ENCODE data around the gene SLC8A1.

Gene SLC8A1

DNA sequence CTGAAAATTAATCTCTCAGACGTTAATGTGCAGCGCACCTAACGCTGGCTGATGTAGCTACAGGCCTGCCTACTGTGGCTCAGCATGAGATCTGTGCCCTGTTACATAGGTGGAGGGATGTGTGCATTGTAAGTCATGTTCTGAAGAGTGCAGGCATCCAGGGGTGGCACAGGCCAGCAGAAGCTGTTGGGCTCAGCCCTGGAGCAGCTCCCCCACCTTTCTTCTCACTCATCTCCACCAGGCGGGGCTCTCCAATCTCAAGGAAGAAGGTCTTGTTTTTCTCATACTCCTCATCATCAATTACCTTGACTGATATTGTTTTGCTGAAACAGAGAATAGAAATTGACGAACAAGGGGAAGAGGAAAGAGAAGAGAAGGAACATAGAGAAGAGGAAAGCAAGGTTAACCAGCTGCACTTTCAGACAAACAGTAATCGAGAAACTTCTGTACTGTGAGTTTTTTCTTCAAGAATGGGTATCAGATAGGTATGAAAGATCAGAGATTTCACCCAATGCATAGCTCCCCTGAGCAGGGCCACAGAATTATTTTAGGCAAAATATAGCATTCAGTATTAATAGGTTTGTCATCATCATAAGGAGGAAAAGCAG is 273.6 kb downstream of the SLC8A1 start:
- FAIRE-seq, result no peak

DNA sequence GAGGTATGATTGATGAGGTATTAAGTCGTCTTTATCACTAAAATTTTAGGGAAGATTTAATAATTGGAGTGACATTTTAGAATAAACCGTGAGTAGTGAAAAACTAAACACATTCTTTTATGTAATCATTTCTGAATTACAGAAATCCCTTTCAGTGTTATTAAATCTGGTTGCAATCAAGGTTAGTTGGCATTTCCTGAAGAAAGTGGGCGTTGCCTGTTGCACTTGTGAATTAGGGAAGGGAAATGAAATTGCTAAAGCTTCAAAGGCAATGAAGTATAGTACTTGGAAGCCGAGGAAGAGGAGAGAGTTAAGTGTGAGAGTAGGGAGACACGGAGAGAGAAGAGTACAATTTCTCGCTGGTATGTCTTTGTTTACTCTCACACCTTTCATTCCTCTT is 274.5 kb downstream of the SLC8A1 start:
- no peak for FAIRE-seq

DNA sequence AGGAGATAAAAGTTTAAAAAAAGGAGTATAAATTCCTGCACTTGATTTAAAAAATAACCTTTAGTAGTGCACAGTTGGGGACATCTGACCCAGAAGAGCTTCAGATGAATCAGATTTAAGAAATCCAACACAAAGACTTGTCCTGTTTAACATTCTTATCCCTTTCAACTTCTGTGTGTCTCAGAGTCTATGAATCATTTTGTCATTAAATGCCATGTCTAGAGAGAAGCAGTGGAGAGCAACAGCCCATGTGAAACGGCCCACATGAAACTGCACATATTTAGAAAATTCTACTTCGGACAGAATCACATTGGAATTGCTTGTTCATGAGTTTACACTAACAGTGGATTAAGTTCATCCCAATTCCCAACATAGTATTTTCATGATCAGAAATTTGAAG is 278.6 kb downstream of the SLC8A1 start:
- FAIRE-seq, result no peak

DNA sequence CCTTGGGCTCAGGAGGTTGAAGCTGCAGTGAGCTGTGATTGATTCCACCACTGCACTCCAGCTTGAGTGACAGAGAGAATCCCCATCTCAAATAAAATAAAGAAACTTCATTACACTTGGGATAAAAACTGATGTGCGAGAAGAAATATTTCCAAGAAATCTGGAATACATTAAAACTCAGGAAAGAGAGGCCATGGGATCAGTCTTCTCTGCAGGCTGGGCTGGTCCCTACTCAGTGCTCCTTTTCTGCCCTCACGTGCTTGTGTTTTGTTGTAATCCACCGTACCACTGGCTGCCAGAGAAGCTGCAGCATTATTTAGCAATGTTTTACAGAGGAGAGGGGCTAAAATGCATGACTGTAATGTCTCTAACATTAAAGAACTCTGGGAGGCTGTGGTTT is 282.0 kb downstream of the SLC8A1 start:
- FAIRE-seq, result no peak

DNA sequence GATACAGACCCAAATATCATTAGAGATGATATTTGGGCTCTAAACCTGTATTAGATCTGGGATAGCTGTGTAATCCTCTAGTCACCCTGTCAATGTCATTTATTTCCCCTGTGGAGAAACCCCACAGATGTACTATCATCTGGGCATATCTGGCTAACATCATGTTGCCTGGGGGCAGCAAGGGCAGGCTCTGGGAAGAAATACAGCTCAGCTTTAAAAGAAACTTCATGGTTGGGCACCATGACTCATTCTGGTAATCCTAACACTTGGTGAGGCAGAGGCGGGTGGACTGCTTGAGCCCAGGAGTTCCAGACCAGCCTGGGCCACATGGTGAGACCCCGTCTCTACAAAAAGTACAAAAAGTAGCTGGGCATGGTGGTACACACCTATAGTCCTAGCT is 282.5 kb downstream of the SLC8A1 start:
- no peak for FAIRE-seq

DNA sequence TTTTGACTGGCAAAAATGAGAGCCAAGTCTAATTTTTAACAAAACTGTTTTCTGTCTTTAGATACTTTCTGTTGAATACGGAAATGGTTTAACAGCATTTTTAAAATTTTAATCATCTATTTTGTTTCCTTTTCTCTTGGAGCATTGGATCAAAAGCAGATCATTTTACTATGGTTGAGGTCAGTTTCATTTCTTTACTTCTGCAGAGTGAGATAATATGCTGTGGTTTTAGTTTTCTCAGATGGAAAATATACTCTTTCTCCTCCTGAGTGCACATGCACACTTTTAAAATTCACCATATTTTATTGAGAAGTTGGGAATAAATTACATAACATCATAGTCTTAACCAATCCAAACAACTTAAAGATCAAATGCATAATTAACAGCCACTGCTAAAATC is 283.3 kb downstream of the SLC8A1 start:
- FAIRE-seq, result no peak

DNA sequence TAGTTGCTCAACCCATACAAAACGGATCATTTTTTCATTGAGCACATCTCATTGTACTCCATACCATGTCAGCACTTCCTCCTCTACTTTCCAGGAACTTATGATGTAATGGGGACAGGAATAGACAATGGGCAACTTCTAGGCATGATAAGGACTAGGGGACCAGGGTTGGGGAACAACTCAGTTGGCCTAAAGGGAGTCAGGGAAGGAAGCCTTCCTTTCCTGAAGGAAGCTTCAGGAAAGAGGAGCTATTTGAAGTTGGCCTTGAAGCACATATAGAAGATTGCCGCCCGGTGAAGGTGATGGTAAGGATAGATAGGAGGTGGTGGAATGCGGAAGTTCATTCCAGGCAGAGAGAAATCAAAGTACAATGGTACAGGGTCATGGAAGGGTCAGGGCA is 283.9 kb downstream of the SLC8A1 start:
- no peak for FAIRE-seq

DNA sequence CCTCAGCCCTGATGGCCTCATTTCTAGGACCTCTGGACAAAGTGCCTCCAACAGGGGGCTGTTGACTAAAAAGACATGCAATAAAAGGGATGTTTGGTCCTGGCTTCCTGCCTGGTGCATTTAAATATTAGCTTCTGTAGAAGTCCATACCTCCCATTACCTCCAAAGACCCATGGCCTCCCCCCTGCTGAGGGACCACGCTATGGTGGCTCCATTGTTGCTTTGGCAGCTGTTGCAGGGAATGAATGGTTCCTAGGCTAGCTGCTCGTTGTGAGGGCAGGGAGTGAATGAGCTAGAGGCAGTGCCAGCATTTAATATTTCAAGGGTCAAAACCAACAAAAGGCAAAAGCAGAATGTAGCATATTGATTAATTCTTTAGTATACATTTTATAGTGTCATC is 285.9 kb downstream of the SLC8A1 start:
- FAIRE-seq, result no peak

DNA sequence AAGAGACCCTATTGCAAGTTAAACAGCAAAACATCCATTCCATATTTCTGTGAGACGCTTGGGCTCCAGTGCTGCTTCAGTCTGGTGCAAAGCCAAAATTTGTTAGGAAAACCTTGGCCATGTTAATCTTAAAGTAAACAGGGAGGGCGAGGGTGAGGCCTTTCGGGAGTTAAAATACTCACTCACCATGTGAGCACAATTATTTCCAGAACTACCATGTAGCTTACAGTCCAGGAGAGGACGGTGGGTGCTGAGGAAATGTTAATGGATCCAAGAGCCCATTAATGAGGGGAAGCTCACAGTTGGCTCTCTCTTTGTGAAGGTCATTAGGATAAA is 286.4 kb downstream of the SLC8A1 start:
- FAIRE-seq, result no peak

DNA sequence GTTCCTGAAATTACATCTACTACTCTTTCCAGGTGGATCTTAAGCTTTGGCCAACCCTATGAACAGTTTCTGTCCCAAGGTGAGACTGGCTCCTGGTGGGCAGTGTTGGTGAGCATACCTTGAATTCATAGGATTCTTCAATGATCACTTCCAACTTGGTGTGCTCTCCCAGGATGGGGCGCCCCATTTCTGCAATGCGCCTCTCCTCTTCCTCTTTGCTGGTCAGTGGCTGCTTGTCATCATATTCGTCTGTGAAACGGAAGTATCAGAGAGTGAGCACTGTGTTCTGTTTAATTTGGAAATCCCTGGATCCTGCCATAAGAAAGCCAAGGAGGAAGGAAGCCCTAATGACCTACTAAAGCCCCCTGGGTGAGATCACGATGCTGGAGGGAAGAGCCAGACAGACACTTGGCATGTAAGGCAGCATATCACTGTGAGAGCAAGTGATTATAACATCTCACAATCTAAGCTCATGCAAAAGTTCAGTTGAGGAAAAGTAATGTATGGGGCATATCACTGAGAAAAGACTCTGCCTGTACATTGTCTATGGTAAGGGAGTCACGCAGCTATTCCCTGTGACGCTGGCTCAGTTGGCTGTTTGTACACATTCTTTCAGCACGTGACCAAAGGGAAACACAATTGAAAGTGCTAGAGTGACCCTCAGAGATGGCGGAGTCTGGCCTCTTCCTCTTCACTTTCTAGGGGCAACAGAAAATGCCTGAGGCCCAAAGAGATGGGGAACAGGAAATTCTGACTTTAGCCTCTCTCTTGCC is 287.0 kb downstream of the SLC8A1 start:
- FAIRE-seq, result no peak

DNA sequence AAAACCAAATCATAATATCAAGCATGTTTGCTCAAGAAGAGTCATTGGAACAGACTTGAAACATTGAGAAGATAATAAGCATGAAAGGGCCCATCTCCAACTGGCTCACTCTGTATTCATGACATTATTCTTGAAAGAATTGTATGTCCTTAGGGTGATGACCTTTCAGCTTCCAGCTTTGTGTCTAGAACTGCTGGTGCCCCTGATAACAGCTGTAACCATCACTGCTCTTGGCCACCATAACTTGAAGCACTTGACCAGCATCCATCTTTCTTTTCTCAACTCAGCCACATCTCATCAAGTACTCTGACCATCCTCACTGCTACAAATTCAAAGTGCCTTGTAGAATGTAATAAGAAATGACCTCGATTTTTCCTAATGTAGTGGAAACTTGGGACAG is 289.9 kb downstream of the SLC8A1 start:
- no peak for FAIRE-seq

DNA sequence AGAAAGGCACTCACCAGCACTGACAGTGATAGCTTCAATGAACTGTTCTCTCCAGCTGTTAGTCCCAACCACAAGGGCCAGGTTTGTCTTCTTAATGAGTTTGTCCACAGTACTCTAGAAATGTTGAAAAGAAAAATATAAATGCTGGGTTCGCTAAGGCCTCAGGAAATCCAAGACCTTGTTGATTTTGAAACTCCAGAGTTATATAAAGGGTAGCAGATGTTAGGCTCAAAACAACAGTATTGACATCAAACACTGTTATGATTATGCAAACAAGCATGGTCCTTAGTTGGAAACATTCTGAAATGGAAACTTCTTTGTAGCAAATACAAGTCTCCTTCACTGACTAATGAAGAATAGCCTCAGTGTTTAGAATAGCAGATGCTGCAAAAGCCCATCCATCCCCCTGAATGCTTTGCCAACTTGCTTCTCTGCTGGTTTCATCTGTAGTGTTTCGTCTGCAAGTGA is 291.1 kb downstream of the SLC8A1 start:
- no peak for FAIRE-seq

DNA sequence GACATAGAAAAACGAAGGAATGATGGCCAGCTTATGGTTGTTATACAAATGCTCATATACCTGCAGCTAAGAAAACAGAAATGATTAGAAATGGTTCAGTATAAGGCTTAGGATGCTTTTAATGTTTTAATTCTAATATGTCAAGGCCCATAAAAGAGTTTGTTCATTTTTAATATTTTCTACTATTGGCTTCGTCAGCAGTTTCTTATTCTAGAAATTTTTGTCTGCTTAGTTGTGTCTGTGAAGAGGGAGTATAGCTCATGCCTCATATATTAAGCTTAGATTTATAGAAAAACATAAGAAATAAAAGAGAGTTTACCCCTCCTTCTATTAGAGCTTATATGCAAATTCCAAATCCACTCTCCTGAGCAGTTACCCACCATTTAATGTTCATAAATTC is 292.6 kb downstream of the SLC8A1 start:
- no peak for FAIRE-seq

DNA sequence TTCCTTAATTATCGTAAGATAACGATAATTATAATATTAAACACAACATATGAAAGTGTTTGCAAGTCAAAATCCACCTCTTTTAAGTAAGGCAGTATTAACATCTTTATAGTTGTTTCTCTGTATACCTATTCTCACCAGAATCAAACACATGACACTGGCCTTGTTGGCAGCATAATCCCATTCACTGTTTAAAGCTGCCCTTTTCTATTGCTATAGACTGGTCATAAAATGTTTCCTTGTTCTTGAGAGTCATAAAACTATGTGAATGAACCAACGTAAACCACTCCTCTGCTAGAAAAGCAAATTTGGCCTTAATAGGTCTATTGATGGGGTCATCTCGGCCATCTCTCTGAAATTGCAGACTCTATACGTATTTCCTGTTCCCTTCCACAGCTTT is 293.1 kb downstream of the SLC8A1 start:
- no peak for FAIRE-seq

DNA sequence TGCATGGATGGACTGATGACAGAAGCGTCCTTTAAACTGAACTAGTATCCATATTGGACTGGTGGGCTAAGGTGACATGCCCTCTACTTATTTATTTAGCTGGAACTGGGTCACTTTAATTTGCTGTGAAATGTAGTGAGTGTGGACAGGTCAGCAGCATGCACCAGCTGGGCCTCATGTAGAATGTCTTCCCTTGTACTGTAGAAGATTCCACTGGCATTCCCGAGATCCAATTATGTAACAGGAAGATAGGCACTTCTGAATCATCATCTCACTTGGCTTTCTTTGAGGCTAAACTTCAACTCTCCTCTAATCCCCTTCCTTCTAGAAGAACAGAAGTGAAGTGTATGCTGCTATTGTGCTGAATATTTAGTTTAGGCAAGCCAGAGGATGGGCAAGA is 296.2 kb downstream of the SLC8A1 start:
- no peak for FAIRE-seq

DNA sequence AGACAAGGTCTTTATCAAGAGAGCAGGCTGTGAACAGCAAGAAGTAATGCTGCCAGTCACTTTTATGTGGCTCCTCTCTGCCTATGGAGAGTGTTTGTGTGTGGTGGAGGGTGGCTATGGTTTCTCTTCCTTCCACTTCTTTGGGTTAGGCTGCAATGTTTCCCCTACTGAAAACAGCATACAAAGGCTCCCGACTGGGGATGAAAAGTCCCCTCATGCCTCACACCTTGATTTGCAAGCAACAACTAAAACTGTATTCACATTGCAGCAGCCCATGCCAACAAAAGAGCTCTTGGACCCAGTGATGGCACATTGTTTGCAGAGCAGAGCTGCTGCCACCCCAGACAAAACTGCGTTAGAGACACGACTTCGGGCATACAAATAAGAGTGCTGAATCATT is 301.6 kb downstream of the SLC8A1 start:
- FAIRE-seq, result no peak

DNA sequence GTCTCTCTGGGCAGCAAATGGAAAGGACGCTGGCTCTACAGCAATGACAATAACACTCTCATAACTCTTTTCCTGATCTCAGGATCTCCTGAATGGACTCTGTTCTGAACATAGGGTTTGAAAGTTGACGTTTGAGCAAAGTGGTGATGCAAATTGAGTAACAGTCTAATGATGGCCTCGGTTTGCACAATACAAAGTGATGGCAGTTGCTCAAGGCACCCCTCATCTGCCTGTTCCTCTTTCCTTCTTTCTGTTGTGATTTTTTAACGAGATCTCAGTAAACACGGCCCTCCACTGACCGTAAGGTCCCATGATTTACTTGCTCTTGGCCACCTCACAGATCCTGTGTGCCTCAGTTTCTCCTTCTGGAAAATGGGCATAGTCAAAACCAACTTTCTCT is 303.6 kb downstream of the SLC8A1 start:
- FAIRE-seq, result no peak

DNA sequence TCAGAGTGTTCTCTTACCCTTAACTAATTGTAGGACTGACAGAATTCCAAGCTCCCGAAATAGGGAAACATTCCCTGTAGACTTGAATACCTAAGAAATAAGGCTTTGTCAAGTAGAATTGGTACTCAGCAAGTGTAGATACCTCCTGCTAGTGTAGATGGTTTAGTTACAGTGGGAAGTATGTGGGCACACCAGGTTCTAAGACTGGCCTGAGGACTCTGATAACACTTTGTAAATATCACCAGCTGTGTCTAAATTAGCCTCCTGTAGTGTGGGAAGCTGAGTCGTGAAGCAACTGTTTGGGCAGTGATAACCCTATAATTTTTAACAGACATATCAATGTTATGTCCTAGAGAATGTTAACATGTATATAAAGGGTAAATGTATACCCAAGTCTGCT is 304.5 kb downstream of the SLC8A1 start:
- no peak for FAIRE-seq

DNA sequence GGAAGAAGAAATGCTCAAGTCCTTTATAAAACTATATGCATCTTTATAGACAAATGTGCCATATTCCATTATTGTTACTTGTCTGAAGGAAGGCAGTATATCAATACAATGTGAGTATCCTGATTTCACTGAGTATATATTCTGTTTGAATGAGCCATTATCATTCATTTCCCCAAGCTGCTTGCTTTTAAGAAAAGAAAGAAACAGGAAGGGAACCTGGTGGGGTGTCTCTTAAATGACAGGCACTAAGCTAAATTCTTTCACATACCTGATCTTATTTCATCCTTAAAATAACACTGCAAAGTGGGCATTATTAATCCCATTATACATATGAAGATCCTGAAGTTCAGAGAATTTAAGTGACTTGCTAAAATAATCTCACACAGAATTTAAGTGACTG is 307.9 kb downstream of the SLC8A1 start:
- FAIRE-seq, result no peak

DNA sequence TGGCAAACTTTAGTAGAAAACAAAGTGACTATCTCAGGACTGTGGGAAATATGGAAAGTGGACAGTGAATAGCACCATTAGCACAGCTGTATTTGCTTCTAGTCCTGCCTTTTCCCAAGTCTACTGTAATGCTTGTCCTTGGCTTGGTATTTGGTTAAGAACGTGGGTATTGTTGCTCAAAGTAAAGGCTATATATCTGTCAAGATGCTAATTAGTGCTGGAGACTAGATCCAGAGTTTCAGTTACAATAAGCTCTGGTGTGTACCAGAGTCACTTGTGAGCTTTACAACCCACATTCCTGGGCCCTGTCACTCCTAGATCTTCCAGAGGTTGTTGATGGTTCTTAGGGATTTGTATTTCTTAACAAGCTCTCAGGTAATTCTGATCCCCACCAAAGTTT is 313.6 kb downstream of the SLC8A1 start:
- FAIRE-seq, result no peak

DNA sequence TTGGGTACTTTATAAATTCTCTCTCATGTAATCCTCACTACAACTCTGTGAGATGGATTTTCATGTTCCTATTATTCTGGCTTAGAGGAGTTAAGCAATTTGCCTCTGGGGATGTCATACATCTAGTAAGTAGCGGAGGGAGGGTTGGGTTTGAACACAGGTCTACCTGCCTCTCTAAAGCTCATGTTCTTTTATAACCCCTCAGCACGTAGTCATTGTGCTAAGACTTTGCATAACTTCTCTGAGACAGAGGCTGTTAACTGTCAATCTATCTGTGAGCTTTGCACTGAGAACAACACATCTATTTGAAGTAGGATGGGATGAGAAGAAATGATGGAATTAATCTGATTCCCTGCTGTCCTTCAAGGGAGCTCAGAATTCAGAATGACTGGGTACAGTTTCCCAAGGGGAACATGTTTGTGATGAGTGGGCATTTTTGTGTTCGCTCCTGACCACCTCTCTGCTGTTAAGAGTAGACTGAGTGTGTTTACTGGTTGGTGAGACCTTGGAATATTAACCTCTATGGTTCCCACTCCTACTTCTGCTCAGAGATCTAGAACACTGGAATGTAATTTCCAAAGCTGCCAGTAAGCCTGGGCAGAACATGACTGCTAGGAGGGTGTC is 320.7 kb downstream of the SLC8A1 start:
- no peak for FAIRE-seq

DNA sequence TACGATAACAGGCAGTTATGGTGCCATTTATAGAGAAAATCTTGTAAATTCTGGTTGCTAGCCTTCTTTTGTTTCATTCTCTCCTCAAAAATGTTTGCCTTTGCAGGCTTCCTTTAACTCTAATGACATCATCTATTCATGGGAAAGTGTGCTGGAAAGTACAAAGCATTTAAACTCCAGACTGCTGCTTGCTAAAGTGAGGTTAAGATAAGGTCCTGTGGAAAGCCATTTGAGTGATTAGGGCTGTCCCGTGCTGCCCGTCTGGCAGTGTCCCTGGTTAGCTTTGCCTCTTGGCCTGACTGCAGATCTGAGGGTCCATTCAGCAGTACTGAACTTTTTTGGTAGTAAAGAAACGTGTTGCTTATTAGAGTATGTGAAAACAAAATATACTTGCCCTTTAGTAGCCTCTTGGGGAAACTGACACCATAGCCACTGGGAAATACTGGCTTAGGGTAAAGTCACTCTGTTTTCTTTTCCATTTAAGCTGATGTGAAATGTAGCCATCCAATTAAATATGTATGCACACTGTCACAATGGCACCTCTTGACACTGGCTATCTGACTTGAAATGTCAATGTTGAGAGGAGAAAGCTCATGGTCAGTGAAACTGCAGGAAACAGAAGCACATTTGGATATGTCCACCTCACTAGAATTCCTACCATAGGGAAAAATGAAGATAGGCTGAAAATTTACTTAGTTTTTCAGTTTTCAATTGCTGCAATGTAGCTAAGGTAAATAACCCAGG is 321.5 kb downstream of the SLC8A1 start:
- no peak for FAIRE-seq

DNA sequence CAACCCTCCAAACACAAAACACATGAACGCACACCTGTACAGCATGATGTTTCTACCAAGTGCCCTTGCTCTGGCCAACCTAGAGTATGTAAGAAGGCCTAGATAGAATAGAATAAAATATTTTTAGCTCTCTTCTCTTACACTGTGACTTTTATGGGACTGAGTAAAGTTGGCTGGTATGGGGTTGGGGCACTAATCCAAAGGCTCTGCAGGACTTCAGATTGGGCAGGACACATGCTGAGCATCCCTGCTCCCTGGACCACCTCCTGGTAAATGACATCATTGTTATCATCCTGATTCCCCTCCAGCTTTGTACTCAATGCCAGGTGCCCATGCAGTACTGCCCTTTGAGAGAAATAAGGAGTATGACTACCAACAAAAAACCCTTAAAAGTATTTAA is 322.2 kb downstream of the SLC8A1 start:
- no peak for FAIRE-seq

DNA sequence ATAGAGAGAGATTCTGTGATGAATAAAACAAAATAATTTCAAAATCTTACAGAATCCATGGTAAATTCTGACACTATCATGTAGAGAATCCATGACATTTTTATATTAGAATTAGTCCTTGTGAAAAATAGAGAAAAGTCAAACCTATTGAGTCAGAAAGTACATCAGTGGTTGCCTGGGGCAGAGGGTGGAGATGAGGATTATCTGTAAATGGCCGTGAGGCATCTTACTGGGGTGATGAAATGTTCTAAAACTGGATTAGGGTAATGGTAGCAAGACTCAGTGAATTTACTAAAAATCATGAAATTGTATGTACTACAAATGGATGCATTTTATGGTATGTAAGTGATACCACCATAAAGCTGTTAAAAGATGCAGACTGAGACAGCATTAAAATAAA is 323.1 kb downstream of the SLC8A1 start:
- FAIRE-seq, result no peak
